Heart left ventricle (tissue), 13 donors: ENCODE data around the gene POLR3A.

Experiments
- CTCF ChIP-seq, 12 donors: fragments of 200-600 bp; sonication (generic) in 4 of 12; IDR thresholded peaks; one replicate each; pipeline versions ENCODE4 v1.5.0 to v1.8.0; 2018 to 2022; ENCODE audit warnings: antibody characterized with exemption in 12 of 12, mild to moderate bottlenecking in 5 of 12
- POLR2A ChIP-seq, 2 donors: fragments of 450-650 bp; IDR thresholded peaks; one replicate each; pipeline ENCODE4 v1.6.1; 2017; ENCODE audit warnings: antibody characterized with exemption in 2 of 2, mild to moderate bottlenecking in 2 of 2, moderate library complexity in 2 of 2
- donor health status: ischemic (EF 13 %, LVEDD 7.1; RV severe dilation, severe dysfunction).
- donor health status: DM: no; HTN: yes; CAD: no.
- donor health status: DM: no; HTN: no; CAD: no.
- donor health status: ischemic (EF 25% LVEDD 6.9; RV normal size, moderate dysfunction).
- donor health status: ischemic (EF 25% LVEDD 5.7; RV mildly dilated, moderate dysfunction).
- donor health status: ischemic (EF 35%, LVEDD 5.7; RV mildly dilated, moderate dysfunction).
- donor health status: nonischemic (EF 11% LVEDD 7.7; RV severe dilation, severe dysfunction).
- donor health status: DM: yes; HTN: yes; CAD: no.
- donor health status: PGD.
- donor health status: ischemic (EF 29% LVEDD 5.4; RV normal size, mild dysfunction).
- donor health status: nonischemic (EF 23%, LVEDD 6.1; RV moderate dilation, normal function).

GRCh38 chr10:78066728-78067430, 37.6 kb upstream of the POLR3A start:
- TF ChIP-seq CTCF (IDR thresholded peaks at IDR 0.05) (no peak), POLR2A (IDR thresholded peaks at IDR 0.05) (no peak)
